HK-2 (cell line): Measurements from ENCODE around the gene VRK3.
"Not testable (repeated sequence)": the region's sequence is repeated elsewhere in the genome, so short reads cannot be mapped to it uniquely, and the experiment has no call there.

Experiments
- DNase-seq: peaks from one replicate; pipeline ENCODE4 v3.0.0-alpha.2; 2018; ENCODE audit not compliant: unreplicated experiment

The VRK3 gene

DNA sequence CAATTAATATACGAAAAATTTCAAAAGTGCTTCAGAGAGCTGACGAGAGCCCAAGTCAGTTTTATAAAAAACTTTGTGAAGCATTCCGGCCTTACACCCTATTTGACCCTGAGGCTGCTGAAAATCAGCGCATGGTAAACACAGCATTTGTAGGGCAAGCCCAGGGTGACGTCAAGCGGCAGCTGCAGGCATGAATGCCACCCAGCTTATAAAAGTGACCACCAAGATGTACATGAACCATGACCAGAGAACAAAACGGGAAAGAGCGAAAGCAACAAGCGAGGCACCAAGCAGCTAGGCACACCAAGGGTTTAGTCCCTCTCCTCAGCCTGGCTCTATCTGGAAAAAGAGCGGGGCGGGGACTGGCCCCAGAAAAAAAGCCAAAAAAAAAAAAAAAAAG is 70.2 kb downstream of the VRK3 start:
- no peak for DNase-seq

DNA sequence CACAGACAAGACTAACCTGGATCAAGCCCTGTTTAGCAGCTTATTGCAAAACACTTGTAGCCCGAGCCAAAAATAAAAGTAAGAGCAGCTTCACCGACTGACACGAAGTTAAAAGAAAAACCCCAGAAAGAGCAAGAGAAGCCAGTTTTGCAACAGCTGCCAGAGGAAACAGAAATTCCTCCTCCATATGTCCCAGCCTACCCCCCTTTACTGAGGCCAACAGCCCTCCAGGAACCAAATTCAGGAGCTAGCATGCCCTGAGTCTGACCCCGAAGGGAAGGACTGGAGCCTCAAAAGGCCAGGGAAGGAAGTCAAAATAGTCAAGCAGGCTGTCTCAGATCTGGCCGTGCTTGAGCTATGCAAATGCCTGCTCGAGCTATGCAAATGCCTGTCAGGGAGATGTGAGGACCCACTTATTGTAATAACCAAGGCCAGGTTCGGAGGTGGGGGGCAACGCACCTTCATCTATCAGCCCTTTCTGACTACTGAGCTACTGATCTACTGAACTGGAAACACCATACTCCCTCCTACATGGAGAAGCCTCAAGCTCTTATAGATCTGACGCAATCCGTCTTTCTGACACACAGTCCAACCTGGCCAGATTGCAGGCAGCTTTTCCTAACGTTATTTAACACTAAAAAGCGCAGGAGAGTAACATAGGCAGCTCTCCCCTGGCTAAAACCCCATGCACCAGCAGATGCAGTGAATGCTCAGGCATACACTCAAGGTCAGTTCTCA is 70.9 kb downstream of the VRK3 start:
- no peak for DNase-seq

DNA sequence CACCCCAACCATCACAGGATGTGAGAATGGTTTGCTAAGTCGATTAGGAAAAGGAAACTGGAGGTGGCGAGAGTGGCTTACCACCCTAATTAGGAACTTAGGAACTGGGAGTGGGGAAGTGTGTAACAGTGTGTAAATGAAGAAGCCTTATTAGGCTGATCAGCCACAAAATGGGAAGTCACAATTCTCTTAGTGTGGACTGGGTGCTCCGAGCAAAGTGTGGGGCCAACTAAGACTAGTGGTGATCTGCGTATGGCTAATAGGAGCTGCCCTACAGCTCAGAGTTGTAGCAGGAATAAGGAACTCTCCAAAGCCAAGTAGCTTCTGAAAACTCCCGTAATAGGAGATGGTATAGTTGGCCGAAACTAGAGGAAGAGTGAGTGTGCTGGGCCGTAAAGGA is 71.8 kb downstream of the VRK3 start:
- no peak for DNase-seq

DNA sequence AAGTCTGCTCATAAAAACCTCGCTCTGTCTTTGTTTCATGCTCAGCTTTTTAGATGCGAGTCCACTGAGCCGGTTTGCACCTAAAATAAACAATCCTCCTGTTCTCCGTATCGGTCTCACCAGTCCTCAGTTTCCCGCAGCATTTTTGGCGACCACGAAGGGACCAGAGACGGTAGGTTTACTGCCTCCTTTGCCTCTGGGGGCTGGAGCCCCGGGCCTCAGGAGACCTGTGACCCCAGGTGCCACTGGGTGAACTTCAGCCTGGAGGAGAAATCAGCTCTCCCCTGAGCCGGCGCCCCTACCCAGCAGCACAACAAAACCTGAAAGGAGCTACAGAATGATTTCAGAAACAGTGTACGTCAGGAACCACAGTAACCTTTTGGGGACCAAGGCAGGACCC is 72.3 kb downstream of the VRK3 start:
- no peak for DNase-seq

DNA sequence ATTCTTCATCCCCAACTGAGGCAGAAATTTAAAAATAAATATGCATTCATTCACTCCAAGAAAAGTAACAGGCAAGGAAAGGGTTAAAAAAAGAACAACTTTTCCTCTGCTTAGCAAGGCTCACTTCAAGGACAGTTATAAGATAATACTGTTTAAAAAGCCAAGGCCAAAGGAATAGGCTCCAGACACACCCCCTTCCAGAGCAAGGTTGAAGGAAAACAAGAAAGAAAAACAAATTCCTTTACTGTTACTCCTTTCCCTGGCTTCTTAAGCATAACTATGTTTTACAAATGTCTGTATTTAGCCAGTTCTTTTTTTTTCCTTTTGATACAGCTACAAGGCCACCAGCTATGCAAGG is 72.7 kb downstream of the VRK3 start:
- no peak for DNase-seq

DNA sequence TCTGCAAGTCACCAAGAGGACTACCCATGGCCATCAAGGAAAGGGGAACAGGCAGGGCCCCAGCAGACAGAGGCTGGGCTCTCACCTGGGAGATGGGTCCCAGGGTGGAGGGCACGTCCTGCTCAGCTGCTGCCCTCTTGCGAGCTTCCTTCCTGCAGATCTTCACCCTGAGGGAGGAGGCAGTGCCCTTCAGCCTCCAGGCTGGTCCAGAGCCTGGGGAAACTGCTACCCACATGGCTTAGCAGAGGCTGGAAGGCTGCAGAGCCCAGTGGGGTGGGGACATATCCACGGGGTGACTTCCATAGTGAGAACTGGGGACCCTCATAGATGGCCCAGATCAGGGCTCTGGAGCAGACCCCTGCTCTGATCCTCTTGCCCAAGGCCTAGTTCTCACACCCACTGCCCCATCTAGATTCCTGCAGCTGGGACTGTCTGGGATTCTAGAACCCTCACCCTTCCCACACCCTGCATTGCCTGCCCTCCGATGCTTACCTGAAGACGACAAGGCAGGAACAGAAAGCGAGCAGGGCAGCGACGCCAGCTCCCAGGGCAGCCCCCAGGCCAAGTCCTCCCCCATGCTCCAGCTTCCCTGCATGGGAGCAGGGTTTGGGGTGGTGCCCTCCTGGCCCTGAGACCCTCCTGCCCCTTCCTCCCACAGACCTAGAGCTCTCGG is 73.2 kb downstream of the VRK3 start:
- DNase-seq = no peak

DNA sequence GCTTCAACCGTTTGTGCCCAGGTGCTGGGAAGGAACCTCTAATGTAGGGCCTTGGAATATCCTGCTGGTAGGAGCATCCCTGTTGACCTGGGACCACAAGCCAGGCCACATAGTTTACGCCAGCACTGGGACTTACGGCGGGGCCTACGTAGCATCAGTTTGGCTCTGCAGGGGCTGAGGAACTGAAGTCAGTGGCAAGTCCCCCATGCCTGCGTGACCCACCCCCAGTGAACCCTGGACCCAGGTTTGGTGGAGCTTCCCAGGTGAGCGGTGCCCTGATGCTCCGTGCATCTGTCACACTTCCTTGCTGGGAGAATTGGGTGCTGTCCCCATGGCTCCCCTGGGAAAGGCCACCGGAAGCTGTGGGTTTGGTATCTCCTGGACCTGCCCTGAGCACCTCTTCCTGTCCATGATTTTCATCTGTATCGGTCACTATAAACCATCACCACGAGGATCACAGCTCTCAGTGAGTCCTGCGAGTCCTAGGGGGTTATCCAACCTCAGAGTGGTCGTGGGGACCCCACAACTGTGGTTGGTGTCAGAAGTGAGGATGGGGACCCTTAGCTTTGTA is 74.1 kb downstream of the VRK3 start:
- no peak for DNase-seq

DNA sequence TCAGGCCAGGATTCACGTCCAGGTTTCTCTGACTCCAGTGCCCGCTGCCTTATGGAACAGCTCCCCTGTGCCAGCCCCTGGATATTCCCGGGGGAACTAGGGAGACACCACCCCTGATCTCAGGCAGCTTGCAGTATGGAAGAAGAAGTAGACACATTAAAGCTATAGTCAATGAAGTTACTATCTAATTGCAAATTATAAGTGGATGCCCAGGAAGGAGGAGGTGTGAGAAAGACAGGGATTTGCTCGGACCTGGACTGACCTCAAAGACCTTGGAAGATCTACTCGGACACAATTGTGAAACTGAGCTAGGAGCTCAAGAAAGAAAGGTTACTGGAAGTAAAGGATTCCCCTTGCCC is 74.6 kb downstream of the VRK3 start:
- DNase-seq = no peak

DNA sequence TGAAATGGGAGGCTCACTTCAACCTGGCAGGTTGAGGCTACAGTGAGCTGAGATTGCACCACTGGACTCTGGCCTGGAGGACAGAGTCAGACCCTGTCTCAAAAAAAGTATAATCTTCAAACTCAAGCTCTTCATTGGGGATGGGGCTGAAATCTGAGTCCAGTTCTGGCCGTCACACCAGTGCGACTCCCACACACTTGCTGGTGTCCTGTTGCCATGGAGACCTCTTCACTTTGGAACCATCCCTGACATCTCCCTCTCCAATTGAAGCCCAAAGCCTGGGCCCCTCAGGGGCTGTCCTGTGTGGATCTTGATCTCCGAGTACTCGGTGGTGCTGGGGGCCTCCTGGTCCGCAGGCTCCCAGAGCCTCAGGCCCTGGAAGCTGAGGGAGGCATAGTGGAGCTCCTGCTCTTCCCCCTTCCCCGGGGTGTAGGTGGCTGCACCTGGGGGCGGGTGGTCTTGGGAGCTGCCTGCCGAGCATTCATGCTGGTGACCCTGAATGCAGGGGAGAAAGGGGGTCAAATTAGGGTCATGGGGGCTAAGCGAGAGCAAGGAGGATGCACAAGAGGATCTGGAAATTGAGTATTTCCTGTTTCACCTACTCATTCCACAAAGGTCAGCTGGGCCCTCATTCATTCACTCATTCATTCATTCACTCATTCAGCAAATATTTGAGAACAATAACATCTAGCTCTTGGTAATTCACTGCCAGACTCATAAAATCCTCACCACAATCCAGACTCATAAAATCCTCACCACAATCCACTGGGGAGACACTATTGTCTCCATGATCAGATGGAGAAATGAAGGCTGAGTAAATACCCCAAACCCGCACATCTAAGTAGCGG is 75.2 kb downstream of the VRK3 start:
- no peak for DNase-seq

DNA sequence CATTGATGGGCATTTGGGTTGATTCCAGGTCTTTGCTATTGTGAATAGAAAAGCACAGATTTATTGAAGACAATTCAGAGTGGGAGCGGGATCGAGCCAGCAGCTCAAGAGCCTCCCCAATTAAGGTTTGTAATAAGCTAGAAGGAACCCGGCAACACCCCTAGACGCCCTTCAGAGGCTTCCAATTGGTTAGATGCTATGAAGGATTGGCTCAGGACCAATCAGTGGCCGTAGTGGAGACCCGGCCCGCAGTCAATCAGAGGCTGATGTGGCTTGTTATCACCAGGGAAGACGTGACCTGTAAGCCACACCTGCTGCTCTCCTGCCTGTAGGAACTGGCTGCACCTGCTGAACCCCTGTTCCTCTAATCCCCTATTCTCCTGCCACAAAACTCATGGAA is 78.8 kb downstream of the VRK3 start:
- DNase-seq = no peak

DNA sequence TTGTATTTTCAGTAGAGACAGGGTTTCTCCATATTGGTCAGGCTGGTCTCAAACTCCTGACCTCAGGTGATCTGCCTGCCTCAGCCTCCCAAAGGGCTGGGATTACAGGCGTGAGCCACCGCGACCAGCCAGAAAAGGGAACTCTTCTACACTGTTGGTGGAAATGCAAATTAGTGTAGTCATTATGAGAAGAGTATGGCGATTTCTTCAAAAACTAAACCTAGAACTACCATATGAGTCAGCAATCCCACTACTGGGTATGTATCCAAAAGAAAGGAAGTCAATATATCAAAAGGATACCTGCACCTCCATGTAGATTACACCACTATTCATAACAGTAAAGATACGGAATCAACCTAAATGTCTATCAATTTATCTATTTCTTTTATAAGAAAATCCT is 80.6 kb downstream of the VRK3 start:
- DNase-seq = not testable (repeated sequence)

DNA sequence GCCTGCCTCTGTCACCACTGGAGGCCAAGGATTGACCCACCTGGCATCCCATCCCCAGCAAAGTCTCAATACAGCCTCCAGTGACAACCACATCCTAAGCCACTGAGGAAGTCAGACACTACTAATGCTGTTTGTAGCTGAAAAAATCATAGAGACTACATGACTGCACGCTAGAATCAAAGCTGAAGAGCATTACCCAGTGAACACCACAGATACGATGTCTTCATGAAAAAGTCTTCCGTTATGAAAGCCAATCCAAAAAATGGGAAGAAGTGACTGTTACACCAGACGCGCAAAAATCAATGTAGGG is 84.7 kb downstream of the VRK3 start:
- DNase-seq = no peak

DNA sequence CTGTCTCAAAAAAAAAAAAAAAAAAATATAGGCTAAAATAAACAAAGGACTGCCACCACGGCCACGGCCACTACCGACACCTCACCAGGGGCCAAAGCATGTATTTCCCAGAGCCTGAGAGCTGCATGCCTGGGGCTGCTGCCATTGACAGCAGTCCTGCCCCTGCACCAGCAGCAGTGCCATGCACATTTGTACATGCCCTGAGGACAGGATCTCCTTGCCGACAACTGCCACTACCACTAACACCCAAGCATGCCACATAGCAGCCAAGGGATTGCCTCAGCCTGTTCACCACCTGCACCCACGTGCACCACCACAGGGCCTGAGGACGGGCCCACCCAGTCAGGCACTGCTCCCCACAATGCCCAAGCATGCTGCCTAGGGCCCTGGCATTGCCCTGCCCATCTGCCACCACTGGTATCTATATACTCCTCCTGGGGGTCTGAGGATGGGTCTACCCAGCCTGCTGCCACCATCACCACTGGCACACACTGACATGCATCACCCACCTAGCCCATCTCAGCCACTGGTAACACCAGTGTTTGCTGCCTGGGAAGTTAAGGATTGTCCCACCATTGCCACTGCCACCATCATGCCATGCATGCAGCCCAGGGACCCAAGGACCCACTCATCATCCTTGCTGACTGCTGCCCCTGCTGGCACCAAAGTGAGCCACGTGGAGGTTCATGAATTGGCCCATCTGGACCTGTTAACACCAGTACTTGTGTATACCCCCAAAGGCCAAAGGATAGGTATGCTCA is 85.3 kb downstream of the VRK3 start:
- no peak for DNase-seq

DNA sequence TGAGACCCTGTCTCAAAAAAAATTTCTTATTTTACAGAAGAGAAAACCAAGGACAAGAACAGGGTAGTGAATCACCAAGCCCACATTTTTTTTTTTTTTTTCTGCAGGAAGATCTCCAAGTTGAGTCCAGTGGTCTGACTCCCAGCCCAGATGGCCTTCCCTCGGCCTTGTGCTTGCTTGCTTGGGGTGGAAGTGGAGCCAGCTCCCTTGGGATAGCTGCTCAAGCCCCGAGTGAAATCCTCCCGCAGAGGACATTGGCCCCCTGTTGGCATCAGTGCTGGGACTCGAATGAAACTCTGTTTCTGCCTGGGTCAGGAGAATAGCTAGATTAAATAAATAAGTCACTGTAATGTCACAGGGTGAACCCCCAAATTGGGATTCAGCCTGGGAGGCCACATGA is 86.5 kb downstream of the VRK3 start:
- DNase-seq = no peak

DNA sequence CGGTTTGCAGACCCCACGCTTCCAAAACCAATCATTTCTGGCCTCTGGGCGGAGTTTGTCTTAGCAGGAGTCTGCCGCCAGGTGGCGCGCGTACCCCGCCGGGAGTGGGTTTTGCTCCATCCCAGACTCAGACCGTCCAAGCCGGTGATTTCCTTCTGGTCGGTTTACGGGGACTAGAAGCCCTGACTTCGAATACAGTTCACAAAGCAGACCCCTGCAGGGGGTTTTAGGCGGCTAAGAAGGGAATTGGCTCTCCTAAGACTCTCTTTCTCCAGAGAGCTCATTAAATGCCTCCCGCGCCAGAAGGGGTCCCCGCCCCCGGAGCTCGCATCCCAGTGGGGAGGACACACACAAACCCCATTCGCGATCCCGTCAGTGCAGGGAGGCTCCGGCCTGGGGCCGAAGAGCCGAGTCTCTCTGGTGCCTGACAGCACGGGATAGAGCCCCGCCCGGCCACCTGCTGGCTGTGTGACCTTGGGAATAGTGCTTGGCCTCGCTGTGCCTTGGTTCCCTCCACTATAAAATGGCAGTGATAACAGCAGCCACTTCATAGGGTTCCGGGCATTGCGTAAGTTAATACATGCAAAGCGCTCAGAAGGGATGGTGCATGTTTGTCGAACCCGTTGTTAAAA is 87.3 kb downstream of the VRK3 start:
- peak; percentile 86 for DNase-seq

DNA sequence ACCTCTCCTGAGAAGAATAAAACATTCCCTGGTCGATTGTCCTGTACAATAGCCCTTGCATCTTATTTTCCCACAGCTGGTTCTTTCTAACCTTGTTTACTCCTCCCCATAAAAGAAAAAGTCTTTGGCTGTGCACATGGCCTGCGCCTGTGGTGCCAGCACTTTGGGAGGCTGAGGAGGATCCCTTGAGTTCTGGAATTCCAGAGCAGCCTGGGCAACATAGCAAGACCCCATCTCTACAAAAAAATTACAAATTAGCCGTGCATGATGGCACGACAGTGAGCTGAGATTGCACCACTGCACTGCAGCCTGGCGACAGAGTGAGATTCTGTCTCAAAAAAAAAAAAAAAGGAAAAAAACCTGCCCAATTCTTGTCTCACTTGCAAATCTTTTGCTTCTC is 88.6 kb downstream of the VRK3 start:
- DNase-seq = no peak

DNA sequence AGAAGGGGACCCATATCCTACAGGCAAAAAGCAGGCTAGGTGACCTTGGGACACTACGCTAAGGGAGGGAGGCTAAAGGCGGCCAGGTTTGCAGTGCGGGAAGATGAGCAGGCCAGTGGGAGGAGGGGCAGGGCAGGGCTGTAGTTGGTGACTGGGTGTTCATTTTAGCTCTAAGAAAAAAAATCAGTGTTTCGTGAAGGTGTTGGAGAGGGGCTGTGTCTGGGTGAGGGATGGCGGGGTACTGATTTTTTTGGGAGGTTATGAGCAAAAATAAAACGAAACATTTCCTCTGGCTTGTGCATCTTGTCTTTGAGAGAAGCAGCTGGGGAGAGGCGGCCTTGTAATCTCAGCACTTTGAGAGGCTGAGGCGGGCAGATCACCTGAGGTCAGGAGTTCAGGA is 91.5 kb downstream of the VRK3 start:
- no peak for DNase-seq

DNA sequence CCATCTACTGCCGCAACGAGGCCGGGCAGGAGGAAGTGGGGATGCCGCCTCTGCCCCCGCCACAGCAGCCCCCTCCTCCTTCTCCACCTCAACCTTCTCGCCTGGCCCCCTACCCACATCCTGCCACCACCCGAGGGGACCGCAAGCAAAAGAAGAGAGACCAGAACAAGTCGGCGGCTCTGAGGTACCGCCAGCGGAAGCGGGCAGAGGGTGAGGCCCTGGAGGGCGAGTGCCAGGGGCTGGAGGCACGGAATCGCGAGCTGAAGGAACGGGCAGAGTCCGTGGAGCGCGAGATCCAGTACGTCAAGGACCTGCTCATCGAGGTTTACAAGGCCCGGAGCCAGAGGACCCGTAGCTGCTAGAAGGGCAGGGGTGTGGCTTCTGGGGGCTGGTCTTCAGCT is 92.4 kb downstream of the VRK3 start:
- DNase-seq = no peak

DNA sequence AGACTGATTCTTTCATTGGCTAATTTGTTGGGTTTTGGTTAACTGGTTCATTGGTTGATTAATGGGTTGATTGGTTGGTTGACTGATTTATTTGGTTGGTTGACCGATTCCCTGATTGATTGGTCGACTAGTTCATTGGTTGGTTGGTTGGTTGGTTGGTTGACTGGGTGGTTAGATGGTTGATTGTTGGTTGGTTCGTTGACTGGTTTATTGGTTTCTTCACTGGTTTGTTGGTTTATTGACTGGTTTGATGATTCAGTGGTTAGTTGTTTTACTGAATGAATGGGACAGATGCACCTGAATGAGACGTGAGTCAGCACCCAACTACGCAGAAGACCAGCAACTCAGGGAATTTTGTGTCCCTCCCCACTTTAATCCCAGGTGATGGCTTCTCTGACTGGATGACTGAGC is 93.1 kb downstream of the VRK3 start:
- peak; percentile 59 for DNase-seq

DNA sequence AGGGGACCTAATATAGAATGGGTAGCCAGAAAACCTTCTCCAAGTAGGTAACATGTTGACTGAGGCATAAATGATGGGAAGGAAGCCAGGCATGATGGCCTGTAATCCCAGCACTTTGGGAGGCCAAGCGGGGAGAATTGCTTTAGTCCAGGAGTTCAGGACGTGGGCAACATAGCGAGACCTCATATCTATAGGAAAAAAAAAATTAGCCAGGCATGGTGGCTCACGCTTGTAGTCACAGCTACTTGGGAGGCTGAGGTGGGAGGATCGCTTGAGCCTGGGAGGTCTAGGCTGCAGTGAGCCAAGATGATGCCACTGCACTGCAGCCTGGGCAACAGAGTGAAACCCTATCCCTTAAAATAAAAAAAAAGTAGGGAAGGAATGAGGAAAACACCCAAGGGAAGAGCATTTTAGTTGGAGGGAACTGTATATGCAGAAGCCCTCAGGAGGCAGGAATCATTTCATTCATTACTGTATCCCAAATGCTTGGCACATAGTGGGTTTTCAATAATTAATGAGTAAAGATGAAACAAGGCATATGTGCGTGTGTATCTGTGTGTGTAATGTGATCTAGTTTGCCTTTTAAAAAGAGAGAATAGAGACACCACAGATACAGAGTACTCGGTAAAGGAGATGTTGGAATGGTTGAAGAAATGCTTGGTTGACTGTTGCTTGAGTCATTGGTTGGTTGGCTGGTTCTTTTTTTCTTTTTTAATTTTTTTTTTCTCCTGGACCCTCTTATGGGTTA is 93.7 kb downstream of the VRK3 start:
- DNase-seq = no peak

DNA sequence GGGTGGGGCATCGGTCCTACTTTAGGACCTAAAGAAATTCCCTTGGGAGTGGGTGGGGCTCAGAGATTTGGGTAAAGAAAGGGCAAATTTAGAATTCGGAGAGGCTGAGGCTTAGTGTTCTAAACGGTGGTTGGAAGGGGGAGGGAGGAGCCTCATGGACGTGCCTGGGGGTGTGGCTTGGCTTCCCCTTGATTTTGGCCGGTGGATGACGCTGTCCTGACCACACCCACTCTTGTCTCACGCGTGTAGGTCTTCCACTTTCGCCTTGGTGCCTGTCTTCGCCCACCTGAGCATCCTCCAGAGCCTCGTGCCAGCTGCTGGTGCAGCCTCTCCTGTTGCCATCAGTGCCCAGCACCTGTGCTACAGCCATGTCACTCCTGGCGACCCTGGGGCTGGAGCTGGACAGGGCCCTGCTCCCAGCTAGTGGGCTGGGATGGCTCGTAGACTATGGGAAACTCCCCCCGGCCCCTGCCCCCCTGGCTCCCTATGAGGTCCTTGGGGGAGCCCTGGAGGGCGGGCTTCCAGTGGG is 94.6 kb downstream of the VRK3 start:
- DNase-seq = no peak
